ENCODE measurements around the gene TMTC4.
A peak's percentile ranks its signal among the peaks of the same experiment; 100 is the strongest.

TMTC4 gene

GRCh38 chr13:100594255-100594654 is 80.3 kb downstream of the TMTC4 start:
- DNase-seq (ENCODE audit: low read depth): no peak
- TF ChIP-seq, protein P1, sequence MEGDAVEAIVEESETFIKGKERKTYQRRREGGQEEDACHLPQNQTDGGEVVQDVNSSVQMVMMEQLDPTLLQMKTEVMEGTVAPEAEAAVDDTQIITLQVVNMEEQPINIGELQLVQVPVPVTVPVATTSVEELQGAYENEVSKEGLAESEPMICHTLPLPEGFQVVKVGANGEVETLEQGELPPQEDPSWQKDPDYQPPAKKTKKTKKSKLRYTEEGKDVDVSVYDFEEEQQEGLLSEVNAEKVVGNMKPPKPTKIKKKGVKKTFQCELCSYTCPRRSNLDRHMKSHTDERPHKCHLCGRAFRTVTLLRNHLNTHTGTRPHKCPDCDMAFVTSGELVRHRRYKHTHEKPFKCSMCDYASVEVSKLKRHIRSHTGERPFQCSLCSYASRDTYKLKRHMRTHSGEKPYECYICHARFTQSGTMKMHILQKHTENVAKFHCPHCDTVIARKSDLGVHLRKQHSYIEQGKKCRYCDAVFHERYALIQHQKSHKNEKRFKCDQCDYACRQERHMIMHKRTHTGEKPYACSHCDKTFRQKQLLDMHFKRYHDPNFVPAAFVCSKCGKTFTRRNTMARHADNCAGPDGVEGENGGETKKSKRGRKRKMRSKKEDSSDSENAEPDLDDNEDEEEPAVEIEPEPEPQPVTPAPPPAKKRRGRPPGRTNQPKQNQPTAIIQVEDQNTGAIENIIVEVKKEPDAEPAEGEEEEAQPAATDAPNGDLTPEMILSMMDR (IDR thresholded peaks at IDR 0.05; ENCODE audit: control insufficient read depth, insufficient read depth, low read depth, low read length, missing control alignments): no peak
- no peak overlapping the region for H3K4me3 ChIP-seq (ENCODE audit: control insufficient read depth, low read depth, low read length)

DNA sequence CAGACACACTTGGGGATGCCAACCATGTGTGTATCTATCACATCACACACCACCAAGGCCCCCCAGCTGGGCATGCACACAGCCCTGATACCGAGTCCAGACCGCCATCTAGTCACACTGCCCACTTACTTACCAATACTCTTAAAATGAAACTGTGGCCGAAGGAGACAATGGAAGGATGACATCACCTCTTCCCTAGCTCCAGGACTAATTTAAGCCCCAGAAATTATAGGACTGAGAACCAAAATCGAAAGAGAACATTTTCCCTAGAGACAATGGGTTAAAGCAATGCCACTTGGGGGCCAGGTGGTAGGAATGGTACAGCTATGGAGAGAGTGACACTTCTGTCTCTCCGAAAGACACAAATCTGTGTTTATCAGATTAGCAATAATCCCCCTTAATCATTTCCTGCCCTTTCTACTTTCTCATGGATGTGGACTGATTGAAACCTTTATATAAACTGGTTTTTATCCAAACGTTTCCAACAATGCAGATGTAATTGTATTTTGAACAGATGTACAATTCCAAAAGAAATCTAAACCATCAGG is 85.3 kb downstream of the TMTC4 start:
- no peak overlapping the region for H3K4me3 ChIP-seq (ENCODE audit: control insufficient read depth, low read depth, low read length)
- DNase-seq (ENCODE audit: low read depth): no peak
- TF ChIP-seq, protein P1 (IDR thresholded peaks at IDR 0.05; ENCODE audit: control insufficient read depth, insufficient read depth, low read depth, low read length, missing control alignments): no peak

GRCh38 chr13:100588331-100589177 is 86.0 kb downstream of the TMTC4 start, which contains the start of gene GGACT:
GGACT (minus strand) TSS chr13:100588789; CDS start chr13:100532591, 56,198 bp downstream.
- no peak for DNase-seq (ENCODE audit: low read depth)
- TF ChIP-seq, protein P1 (IDR thresholded peaks at IDR 0.05; ENCODE audit: control insufficient read depth, insufficient read depth, low read depth, low read length, missing control alignments): peak; percentile 39
- peak within 1 kb of the TSS; percentile 48 for H3K4me3 ChIP-seq (ENCODE audit: control insufficient read depth, low read depth, low read length)

DNA sequence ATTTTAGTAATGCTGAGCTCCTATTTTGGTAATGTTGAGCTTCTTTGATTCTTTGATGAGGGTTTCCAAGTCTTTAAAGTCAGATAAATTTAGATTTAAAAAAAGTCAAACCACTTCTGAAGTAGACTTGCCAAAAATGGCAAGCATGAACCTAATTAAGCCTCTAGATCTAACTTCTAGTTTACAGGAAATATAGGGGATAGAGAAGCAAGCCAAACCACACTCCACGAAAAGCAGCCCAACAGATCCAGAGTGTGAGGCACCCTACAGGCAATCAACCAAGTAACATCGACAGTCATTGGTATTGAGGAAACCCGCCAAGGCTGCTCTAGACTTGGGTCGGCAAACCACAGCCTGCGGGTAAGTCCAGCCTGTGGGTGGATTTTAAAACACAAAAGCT is 89.7 kb downstream of the TMTC4 start:
- DNase-seq (ENCODE audit: low read depth): no peak
- no peak overlapping the region for H3K4me3 ChIP-seq (ENCODE audit: control insufficient read depth, low read depth, low read length)
- TF ChIP-seq, protein P1 (IDR thresholded peaks at IDR 0.05; ENCODE audit: control insufficient read depth, insufficient read depth, low read depth, low read length, missing control alignments): no peak

- TF ChIP-seq, protein P1 (IDR thresholded peaks at IDR 0.05; ENCODE audit: control insufficient read depth, insufficient read depth, low read depth, low read length, missing control alignments): no peak
- no peak overlapping the region for H3K4me3 ChIP-seq (ENCODE audit: control insufficient read depth, low read depth, low read length)
- no peak for DNase-seq (ENCODE audit: low read depth)
These were observed 93.1 kb downstream of the TMTC4 start for GRCh38 chr13:100581504-100581903.

DNA sequence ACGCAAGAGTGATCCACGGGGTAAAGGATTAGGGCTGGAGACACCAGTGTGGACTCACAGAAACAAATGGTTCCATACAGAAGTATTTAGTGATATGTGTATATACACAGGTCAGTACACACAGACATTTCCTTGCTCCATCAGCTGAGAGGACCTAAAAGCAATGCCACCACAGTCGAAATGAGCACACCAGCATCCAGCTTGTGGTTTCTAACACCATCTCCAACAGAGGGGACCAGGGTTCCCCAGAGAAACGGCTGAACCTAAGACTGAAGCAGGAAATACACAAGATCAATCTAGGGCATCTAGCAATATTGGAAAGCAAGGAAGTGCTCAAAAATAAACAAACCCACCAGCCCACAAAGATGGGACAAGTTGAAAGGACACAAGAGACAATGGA is 93.6 kb downstream of the TMTC4 start:
- TF ChIP-seq, protein P1 (IDR thresholded peaks at IDR 0.05; ENCODE audit: control insufficient read depth, insufficient read depth, low read depth, low read length, missing control alignments): no peak
- no peak for DNase-seq (ENCODE audit: low read depth)
- no peak overlapping the region for H3K4me3 ChIP-seq (ENCODE audit: control insufficient read depth, low read depth, low read length)

All from AG09309 (cell line).